GM12878 (cell line): ENCODE results near the gene NSG2. TPM values are rescaled to one million over a fixed set of nuclear protein-coding genes. Genes with fewer than 3 reads are reported as not detected.

ENCODE experiments used
- ATAC-seq: fragments of 200-7000 bp; cut with Tn5 transposase; 3 replicates; pipeline ENCODE4 v1.9.1; 2020; ENCODE audit warnings: mild to moderate bottlenecking, moderate library complexity
- BruUV-seq: library from RNA; stranded (reverse); fragments of 400-500 nt; replicated peaks from 2 replicates; lab custom pipeline; 2021; lab: Mats Ljungman, UMichigan
- CTCF ChIA-PET: fragments of 300-600 bp; sonication (Branson Sonifier 250); formaldehyde crosslinking; extraction: SDS; loops from one replicate; lab custom pipeline; 2021; ENCODE audit warnings: inconsistent platforms; lab: Yijun Ruan, JAX
- POLR2A ChIA-PET: fragments of 350-600 bp; formaldehyde crosslinking; extraction: SDS; loops from one replicate; lab custom pipeline; 2021; ENCODE audit warnings: inconsistent platforms; lab: Charles Lee
- RAD21 ChIA-PET: fragments of 300-600 bp; sonication (Branson Sonifier 250); formaldehyde crosslinking; loops from one replicate; lab custom pipeline; 2023; ENCODE audit warnings: antibody characterized with exemption; ENCODE audit not compliant: unreplicated experiment; lab: Charles Lee
- SMC1A ChIA-PET: fragments of 300-600 bp; sonication (Branson Sonifier 250); formaldehyde crosslinking; loops from one replicate; lab custom pipeline; 2023; ENCODE audit not compliant: unreplicated experiment, uncharacterized antibody; lab: Charles Lee
- DNase-seq: peaks from one replicate; pipeline ENCODE4 v3.0.0-alpha.2; 2011; ENCODE audit warnings: low read depth, low spot score
- FAIRE-seq: peaks from 3 replicates; lab custom pipeline; 2011; peaks lifted over from hg19 to GRCh38; lab: Jason Lieb, UNC
- H2AFZ ChIP-seq: 2 replicates; pipeline ENCODE4 v1.6.0; 2011; ENCODE audit warnings: low read depth, low read length, control low read depth; ENCODE audit not compliant: control insufficient read depth
- H3K27ac ChIP-seq: 2 replicates; pipeline ENCODE4 v1.5.1; 2011; ENCODE audit warnings: control low read depth; ENCODE audit not compliant: control insufficient read depth, insufficient read depth
- H3K27me3 ChIP-seq, 2 experiments: replicated peaks in 1 of 2; 2 replicates each; pipeline versions ENCODE4 v1.6.0 to v1.6.1; 2011; ENCODE audit warnings: low read length in 1 of 2; ENCODE audit not compliant: control insufficient read depth in 2 of 2, insufficient read depth in 2 of 2
- H3K36me3 ChIP-seq, 2 experiments: 2 replicates each; pipeline ENCODE4 v1.5.1; 2011; ENCODE audit warnings: low read length in 1 of 2; ENCODE audit not compliant: control insufficient read depth in 2 of 2, insufficient read depth in 2 of 2
- H3K4me1 ChIP-seq: 2 replicates; pipeline ENCODE4 v1.6.1; 2011; ENCODE audit warnings: mild to moderate bottlenecking, low read length, moderate library complexity, mixed read lengths; ENCODE audit not compliant: control insufficient read depth, insufficient read depth
- H3K4me2 ChIP-seq: 2 replicates; pipeline ENCODE4 v1.6.0; 2011; ENCODE audit warnings: control low read depth; ENCODE audit not compliant: control insufficient read depth, insufficient read depth
- H3K4me3 ChIP-seq: fragments of 200-600 bp; sonication (generic); 2 replicates; pipeline ENCODE4 v1.5.1; 2016
- H3K79me2 ChIP-seq: 2 replicates; pipeline ENCODE4 v1.6.0; 2011; ENCODE audit warnings: low read length; ENCODE audit not compliant: control insufficient read depth, insufficient read depth
- H3K9ac ChIP-seq: 2 replicates; pipeline ENCODE4 v1.8.0; 2011; ENCODE audit warnings: low read length, control low read depth, mixed read lengths; ENCODE audit not compliant: control insufficient read depth, insufficient read depth
- H3K9me3 ChIP-seq: replicated peaks from 3 replicates; pipeline ENCODE4 v1.5.1; 2011; ENCODE audit warnings: mild to moderate bottlenecking, low read length; ENCODE audit not compliant: control insufficient read depth, insufficient read depth
- H4K20me1 ChIP-seq: 2 replicates; pipeline ENCODE4 v1.6.0; 2011; ENCODE audit not compliant: control insufficient read depth, insufficient read depth
- BACH1 ChIP-seq: fragments of 450-650 bp; IDR thresholded peaks from 2 replicates; pipeline ENCODE4 v1.6.1; 2017; ENCODE audit warnings: mild to moderate bottlenecking, borderline replicate concordance
- BCL11A ChIP-seq: IDR thresholded peaks from 2 replicates; pipeline ENCODE4 v1.6.1; 2011; ENCODE audit warnings: low read depth, low read length
- BHLHE40 ChIP-seq, 2 experiments: fragments of 450-650 bp in 1 of 2; IDR thresholded peaks; 2 replicates each; pipeline ENCODE4 v1.6.1; 2011 to 2017; ENCODE audit warnings: low read depth in 2 of 2, borderline replicate concordance in 1 of 2, improper control_type of control experiment in 1 of 2, low read length in 1 of 2, mild to moderate bottlenecking in 1 of 2
- CBFB ChIP-seq: IDR thresholded peaks from 2 replicates; pipeline ENCODE4 v1.6.1; 2016; ENCODE audit warnings: antibody characterized with exemption, low read depth
- CBX5 ChIP-seq: sonication (generic); IDR thresholded peaks from 2 replicates; pipeline ENCODE4 v1.6.1; 2016; ENCODE audit warnings: low read depth, moderate library complexity, mild to moderate bottlenecking, inconsistent platforms
- ETV6 ChIP-seq, 2 experiments: fragments of 450-650 bp in 1 of 2; IDR thresholded peaks in 1 of 2; conservative IDR thresholded peaks in 1 of 2; 2 replicates each; pipeline ENCODE4 v1.6.1; 2014; ENCODE audit warnings: antibody characterized with exemption in 1 of 2, borderline replicate concordance in 1 of 2, low read depth in 1 of 2, mild to moderate bottlenecking in 1 of 2, moderate library complexity in 1 of 2
- HCFC1 ChIP-seq: fragments of 150-350 bp; IDR thresholded peaks from 2 replicates; pipeline ENCODE4 v1.6.1; 2014; ENCODE audit warnings: low read length
- HDAC6 ChIP-seq: fragments of 200-600 bp; sonication (generic); IDR thresholded peaks from one replicate; pipeline ENCODE4 v1.8.0; 2017; ENCODE audit warnings: antibody characterized with exemption; ENCODE audit not compliant: unreplicated experiment
- NFIC ChIP-seq: IDR thresholded peaks from 2 replicates; pipeline ENCODE4 v1.6.1; 2012; ENCODE audit warnings: low read depth, mild to moderate bottlenecking, inconsistent platforms, low read length, moderate library complexity
- NFXL1 ChIP-seq: fragments of 450-650 bp; IDR thresholded peaks from 2 replicates; pipeline ENCODE4 v1.6.1; 2017; ENCODE audit warnings: antibody characterized with exemption, mild to moderate bottlenecking, borderline replicate concordance
- NR2C1 ChIP-seq: fragments of 450-650 bp; IDR thresholded peaks from 2 replicates; pipeline ENCODE4 v1.6.1; 2017; ENCODE audit warnings: antibody characterized with exemption, mild to moderate bottlenecking, moderate library complexity
- NRF1 ChIP-seq: conservative IDR thresholded peaks from 2 replicates; pipeline ENCODE4 v1.6.1; 2011; ENCODE audit warnings: mild to moderate bottlenecking, low read depth, low read length, improper control_type of control experiment
- PAX8 ChIP-seq: fragments of 450-650 bp; IDR thresholded peaks from 2 replicates; pipeline ENCODE4 v1.6.1; 2017; ENCODE audit warnings: mild to moderate bottlenecking, moderate library complexity
- PML ChIP-seq: IDR thresholded peaks from 2 replicates; pipeline ENCODE4 v1.6.1; 2012; ENCODE audit warnings: low read length, inconsistent platforms
- RB1 ChIP-seq: fragments of 450-650 bp; formaldehyde crosslinking; IDR thresholded peaks from 2 replicates; pipeline ENCODE4 v1.6.1; 2017; ENCODE audit warnings: mild to moderate bottlenecking, borderline replicate concordance
- RUNX3 ChIP-seq: IDR thresholded peaks from 2 replicates; pipeline ENCODE4 v1.6.1; 2012; ENCODE audit warnings: low read length, inconsistent platforms
- SRF ChIP-seq, 2 experiments: IDR thresholded peaks; 2 replicates each; pipeline ENCODE4 v1.6.1; 2011; ENCODE audit warnings: low read depth in 2 of 2, low read length in 2 of 2, mild to moderate bottlenecking in 1 of 2, moderate library complexity in 1 of 2
- SUPT20H ChIP-seq: IDR thresholded peaks from 2 replicates; pipeline ENCODE4 v1.6.1; 2011; ENCODE audit warnings: low read depth, mild to moderate bottlenecking, low read length, moderate library complexity, borderline replicate concordance; ENCODE audit not compliant: control insufficient read depth
- ZNF274 ChIP-seq: IDR thresholded peaks from one replicate; pipeline ENCODE4 v1.8.0; 2011; ENCODE audit not compliant: insufficient read length, insufficient read depth
- WGBS: methylation state at CpG from one replicate; pipeline ENCODE4 v1.1.6; 2016; ENCODE audit warnings: low lambda C conversion rate; ENCODE audit not compliant: insufficient replicate concordance, insufficient coverage; ENCODE audit errors: missing lambda C conversion rate; 5-methylcytosine and 5-hydroxymethylcytosine counted together
- in situ Hi-C: fragments of 300-500 bp; cut with MboI; formaldehyde crosslinking; loops from 9 replicates; pipeline ENCODE4 v1.14.3; 2018; ENCODE audit warnings: mixed read lengths
- intact Hi-C: fragments of 100-400 bp; cut with micrococcal nuclease; formaldehyde crosslinking; loops from one replicate; pipeline ENCODE4 v1.14.2; 2022; ENCODE audit not compliant: unreplicated experiment
- polyA plus RNA-seq, 11 experiments: library from polyadenylated mRNA; depleted of rRNA in 4 of 11; unstranded in 6 of 11; stranded (reverse) in 5 of 11; fragments of >200 nt; fragmentation: Nextera tagmentation in 4 of 11; fragmentation: Illumina TruSeq in 1 of 11; extraction: Ambion mirVana in 4 of 11; extraction: Trizol in 1 of 11; gene quantifications; 1 replicate in 1 of 11; 2 replicates in 10 of 11; pipeline versions ENCODE4 v1.2.1 to v1.2.3, GENCODE V29; 2011 to 2016; ENCODE audit warnings: inconsistent platforms in 2 of 11, missing spikeins in 2 of 11, low read depth in 1 of 11
- total RNA-seq, 4 experiments: library from RNA; depleted of rRNA in 3 of 4; stranded (reverse); fragments of >200 nt in 3 of 4; fragmentation: Illumina TruSeq in 1 of 4; extraction: Trizol in 1 of 4; gene quantifications; 2 replicates each; pipeline versions ENCODE4 v1.2.1 to v1.2.3, GENCODE V29; 2013 to 2021

NSG2 gene
- total and polyA plus RNA-seq, 10 of the 15 experiments (the other 5 are each of a cell fraction or from before 2014, with no cell fraction given): 0.04 to 0.14 TPM; not detected in 8

GRCh38 chr5:174053905-174054304 is 8.4 kb downstream of the NSG2 start:
- no peaks in the 10 kb centered on the region for H4K20me1 ChIP-seq
- WGBS: 71% methylated on average over 3 of the region's 3 CpGs
- no peak overlapping the region for H3K4me2 ChIP-seq
- H3K27ac ChIP-seq: no peak overlapping the region
- H3K27me3 ChIP-seq: no peaks in the 10 kb centered on the region
- in situ Hi-C loops (no loop called here), intact Hi-C loops (no loop called here)
- RAD21 ChIA-PET: no interaction called here
- no peaks in the 10 kb centered on the region for H3K36me3 ChIP-seq
- H3K4me3 ChIP-seq: no peak overlapping the region
- no TSS peak for BruUV-seq
- no peak overlapping the region for H3K9ac ChIP-seq
- no peak for TF ChIP-seq BHLHE40 (IDR thresholded peaks at IDR 0.05; ENCODE audit: borderline replicate concordance in 1 of 2, low read depth in 2 of 2, low read length in 1 of 2)
- no peak for TF ChIP-seq NFIC
- no peak for TF ChIP-seq SUPT20H
- TF ChIP-seq CBX5: no peak
- TF ChIP-seq RB1: no peak
- no peak for TF ChIP-seq SRF (IDR thresholded peaks at IDR 0.05; ENCODE audit: low read depth in 2 of 2, low read length in 2 of 2)
- TF ChIP-seq PML: no peak
- no peak for TF ChIP-seq NR2C1
- TF ChIP-seq NFXL1: no peak
- TF ChIP-seq NRF1: no peak
- TF ChIP-seq ETV6 (conservative IDR thresholded peaks at IDR 0.05 in 1 of 2, IDR thresholded peaks at IDR 0.05 in 1 of 2; ENCODE audit: borderline replicate concordance in 1 of 2, low read depth in 1 of 2): no peak
- TF ChIP-seq HCFC1: no peak
- no peak for TF ChIP-seq RUNX3
- TF ChIP-seq ZNF274: no peak
- TF ChIP-seq PAX8: no peak
- TF ChIP-seq BCL11A: no peak
- no peak for TF ChIP-seq HDAC6
- TF ChIP-seq CBFB: no peak
- TF ChIP-seq BACH1: no peak
- FAIRE-seq (no peak), DNase-seq (no peak), ATAC-seq (no peak)
- H3K79me2 ChIP-seq: no peaks in the 10 kb centered on the region
- H3K4me1 ChIP-seq: no peaks in the 10 kb centered on the region
- POLR2A ChIA-PET: no interaction called here
- H2AFZ ChIP-seq: no peak overlapping the region
- CTCF ChIA-PET: no interaction called here
- H3K9me3 ChIP-seq: no peaks in the 10 kb centered on the region
- SMC1A ChIA-PET: no interaction called here
